NK-92 (cell line): Measurements from ENCODE around the gene IGF2R.

Source experiments
- DNase-seq: peaks from one replicate; lab custom pipeline; 2025; ENCODE audit not compliant: unreplicated experiment; lab: John Stamatoyannopoulos, UW

The IGF2R gene

GRCh38 chr6:160022101-160022500 is 53.2 kb downstream of the IGF2R start:
- no peak for DNase-seq

- no peak for DNase-seq
Measured at GRCh38 chr6:160022793-160023192, 53.9 kb downstream of the IGF2R start.

GRCh38 chr6:160024152-160024551 is 55.3 kb downstream of the IGF2R start:
- no peak for DNase-seq

GRCh38 chr6:160027076-160027475 is 58.2 kb downstream of the IGF2R start:
- no peak for DNase-seq

GRCh38 chr6:160027931-160028330 is 59.0 kb downstream of the IGF2R start:
- DNase-seq: no peak

- DNase-seq: no peak
Measured at GRCh38 chr6:160028487-160029275, 59.8 kb downstream of the IGF2R start.

- DNase-seq: no peak
Measured at GRCh38 chr6:160029525-160029924, 60.6 kb downstream of the IGF2R start.

GRCh38 chr6:160030103-160030502 is 61.2 kb downstream of the IGF2R start:
- DNase-seq: no peak

- no peak for DNase-seq
Measured at GRCh38 chr6:160031442-160031841, 62.6 kb downstream of the IGF2R start.

- no peak for DNase-seq
Measured at GRCh38 chr6:160031871-160032270, 63.0 kb downstream of the IGF2R start.

GRCh38 chr6:160032538-160032937 is 63.7 kb downstream of the IGF2R start:
- no peak for DNase-seq

GRCh38 chr6:160034036-160034930 is 65.4 kb downstream of the IGF2R start:
- DNase-seq: no peak

- no peak for DNase-seq
Measured at GRCh38 chr6:160035241-160035640, 66.4 kb downstream of the IGF2R start.

- DNase-seq: no peak
Measured at GRCh38 chr6:160035693-160036330, 66.9 kb downstream of the IGF2R start.

GRCh38 chr6:160036331-160036695 is 67.4 kb downstream of the IGF2R start:
- DNase-seq: no peak

- no peak for DNase-seq
Measured at GRCh38 chr6:160036790-160037206, 67.9 kb downstream of the IGF2R start.

GRCh38 chr6:160038479-160038878 is 69.6 kb downstream of the IGF2R start:
- DNase-seq: no peak

- DNase-seq: no peak
Measured at GRCh38 chr6:160039441-160039840, 70.6 kb downstream of the IGF2R start.

GRCh38 chr6:160040055-160040454 is 71.2 kb downstream of the IGF2R start:
- no peak for DNase-seq

- no peak for DNase-seq
Measured at GRCh38 chr6:160040527-160041264, 71.8 kb downstream of the IGF2R start.

- DNase-seq: no peak
Measured at GRCh38 chr6:160041608-160042007, 72.7 kb downstream of the IGF2R start.
